GM18951 (cell line): Measurements from ENCODE around the gene VAMP7.
"Not testable (repeated sequence)": the region's sequence is repeated elsewhere in the genome, so short reads cannot be mapped to it uniquely, and the experiment has no call there.

Experiments used
- POLR2A ChIP-seq: IDR thresholded peaks from 4 replicates; pipeline ENCODE4 v1.6.1; 2011; ENCODE audit warnings: mild to moderate bottlenecking; ENCODE audit not compliant: insufficient read length, insufficient read depth; ENCODE audit errors: extremely low read depth
- in situ Hi-C: fragments of 300-500 bp; cut with MboI; formaldehyde crosslinking; loops from one replicate; pipeline ENCODE4 v1.12.0; 2022; ENCODE audit warnings: low sequenced_read_pairs, mixed read lengths, inconsistent platforms; ENCODE audit not compliant: unreplicated experiment

VAMP7 gene

GRCh38 chrX:155881158-155881993 lies at the start of gene VAMP7:
VAMP7 (plus strand) TSS chrX:155881345; CDS start chrX:155889467, 8,122 bp downstream.
- TF ChIP-seq POLR2A = peak; percentile 88
- in situ Hi-C loops = no loop called here

- no peak for TF ChIP-seq POLR2A
Measured at GRCh38 chrX:155841232-155841631, 39.9 kb upstream of the VAMP7 start.

GRCh38 chrX:155851786-155852185 lies 29.4 kb upstream of the VAMP7 start:
- in situ Hi-C loops = not testable (repeated sequence)

More at GRCh38 chrX:155841232-155841631, 39.9 kb upstream of the VAMP7 start:
- in situ Hi-C loops = no loop called here

- in situ Hi-C loops = no loop called here
- TF ChIP-seq POLR2A = no peak
Measured at GRCh38 chrX:155857561-155857960, 23.6 kb upstream of the VAMP7 start.

- in situ Hi-C loops = no loop called here
- no peak for TF ChIP-seq POLR2A
Measured at GRCh38 chrX:155864655-155865054, 16.5 kb upstream of the VAMP7 start.

GRCh38 chrX:155865193-155865592 lies 16.0 kb upstream of the VAMP7 start:
- in situ Hi-C loops = no loop called here
- no peak for TF ChIP-seq POLR2A

- no peak for TF ChIP-seq POLR2A
- in situ Hi-C loops = no loop called here
Measured at GRCh38 chrX:155867821-155868220, 13.3 kb upstream of the VAMP7 start.

GRCh38 chrX:155870958-155871357 lies 10.2 kb upstream of the VAMP7 start:
- in situ Hi-C loops = no loop called here
- TF ChIP-seq POLR2A = no peak

GRCh38 chrX:155871934-155872333 lies 9.2 kb upstream of the VAMP7 start:
- in situ Hi-C loops = no loop called here
- no peak for TF ChIP-seq POLR2A

- no peak for TF ChIP-seq POLR2A
- in situ Hi-C loops = no loop called here
Measured at GRCh38 chrX:155873188-155873587, 8.0 kb upstream of the VAMP7 start.

GRCh38 chrX:155874571-155875244 lies 6.4 kb upstream of the VAMP7 start:
- TF ChIP-seq POLR2A = no peak
- in situ Hi-C loops = no loop called here

GRCh38 chrX:155876704-155877103 lies 4.4 kb upstream of the VAMP7 start:
- in situ Hi-C loops = no loop called here

GRCh38 chrX:155877288-155877687 lies 3.9 kb upstream of the VAMP7 start:
- TF ChIP-seq POLR2A = no peak

More at GRCh38 chrX:155876704-155877103, 4.4 kb upstream of the VAMP7 start:
- TF ChIP-seq POLR2A = no peak

More at GRCh38 chrX:155877288-155877687, 3.9 kb upstream of the VAMP7 start:
- in situ Hi-C loops = no loop called here
